ENCODE data around the gene RTP2.

RTP2 gene

GRCh38 chr3:187746059-187746441 lies 43.7 kb upstream of the RTP2 start:
- no peak for TF ChIP-seq CTCF (IDR thresholded peaks at IDR 0.05; ENCODE audit: borderline replicate concordance, control extremely low read depth, extremely low read depth, insufficient read depth, missing control alignments)
- DNase-seq (ENCODE audit: low spot score): no peak
- in situ Hi-C loops (cut with MboI; ENCODE audit: low sequenced_read_pairs, unreplicated experiment): loop anchor here (25.0 kb wide), 1 partner anchor 1391 kb away; no protein-coding TSS in a partner anchor

GRCh38 chr3:187745201-187746058 lies 43.1 kb upstream of the RTP2 start, which contains the start of gene BCL6:
Gene BCL6 (minus strand): TSS chr3:187745468. CDS start chr3:187733693, 11,775 bp downstream.
- in situ Hi-C loops (cut with MboI; ENCODE audit: low sequenced_read_pairs, unreplicated experiment): loop anchor here (25.0 kb wide), 1 partner anchor 1392 kb away; no protein-coding TSS in a partner anchor
- TF ChIP-seq CTCF (IDR thresholded peaks at IDR 0.05; ENCODE audit: borderline replicate concordance, control extremely low read depth, extremely low read depth, insufficient read depth, missing control alignments): no peak
- DNase-seq (ENCODE audit: low spot score): peak; percentile 77

GRCh38 chr3:187744169-187745151 lies 42.1 kb upstream of the RTP2 start:
- in situ Hi-C loops (cut with MboI; ENCODE audit: low sequenced_read_pairs, unreplicated experiment): loop anchor here (5.0 to 25.0 kb wide), 2 partner anchors 1208 to 1393 kb away; no protein-coding TSS in a partner anchor
- TF ChIP-seq CTCF (IDR thresholded peaks at IDR 0.05; ENCODE audit: borderline replicate concordance, control extremely low read depth, extremely low read depth, insufficient read depth, missing control alignments): no peak
- DNase-seq (ENCODE audit: low spot score): no peak

GRCh38 chr3:187743195-187744141 lies 41.1 kb upstream of the RTP2 start:
- no peak for DNase-seq (ENCODE audit: low spot score)
- no peak for TF ChIP-seq CTCF (IDR thresholded peaks at IDR 0.05; ENCODE audit: borderline replicate concordance, control extremely low read depth, extremely low read depth, insufficient read depth, missing control alignments)
- in situ Hi-C loops (cut with MboI; ENCODE audit: low sequenced_read_pairs, unreplicated experiment): loop anchor here (5.0 to 25.0 kb wide), 2 partner anchors 1209 to 1394 kb away; no protein-coding TSS in a partner anchor

- no peak for DNase-seq (ENCODE audit: low spot score)
- in situ Hi-C loops (cut with MboI; ENCODE audit: low sequenced_read_pairs, unreplicated experiment): loop anchor here (5.0 to 25.0 kb wide), 2 partner anchors 1210 to 1395 kb away; no protein-coding TSS in a partner anchor
Measured at GRCh38 chr3:187742351-187743171, 40.2 kb upstream of the RTP2 start.

More at GRCh38 chr3:187742351-187743171, 40.2 kb upstream of the RTP2 start:
- TF ChIP-seq CTCF (IDR thresholded peaks at IDR 0.05; ENCODE audit: borderline replicate concordance, control extremely low read depth, extremely low read depth, insufficient read depth, missing control alignments): no peak

Data from GM13976 (cell line).